Measurements from ENCODE around the gene POU2AF3.

- TF ChIP-seq CTCF (IDR thresholded peaks at IDR 0.05) (no peak), POLR2A (IDR thresholded peaks at IDR 0.05) (no peak)
Measured at GRCh38 chr11:111259896-111260295, 38.5 kb upstream of the POU2AF3 start.
